Measurements from ENCODE around the gene ORC3. TPM values are rescaled to one million over a fixed set of nuclear protein-coding genes. Genes with fewer than 3 reads are reported as not detected.

The ORC3 gene
- polyA plus RNA-seq, 4 donors, result 9.5 to 31.6 (median 17.8) TPM

- FAIRE-seq (no peak), DNase-seq (peak in 1 of 2 donors; percentile 39)
- H3K36me3 ChIP-seq (ENCODE audit: control insufficient read depth in 3 of 3, insufficient read depth in 2 of 3, low read depth in 1 of 3, low read length in 3 of 3), result peaks cover 2 to 8% (median 3%) of the 10 kb centered on the region in 3 donors
- no peak overlapping the region for H3K27ac ChIP-seq (ENCODE audit: low read depth in 1 of 3, low read length in 2 of 3)
- peaks cover 0 to 15% (median 0%) of the 10 kb centered on the region in 3 donors for H3K4me1 ChIP-seq (ENCODE audit: control insufficient read depth in 3 of 3, insufficient read depth in 2 of 3, low read depth in 1 of 3, low read length in 2 of 3)
- no peaks in the 10 kb centered on the region for H3K27me3 ChIP-seq (ENCODE audit: control insufficient read depth in 3 of 3, insufficient read depth in 3 of 3, low read length in 3 of 3)
- 77 to 90% (median 83%) methylated on average over 2 of the region's 2 CpGs for WGBS, 3 donors
- no peak overlapping the region for H3K4me3 ChIP-seq (ENCODE audit: low read depth in 1 of 3, low read length in 3 of 3)
- no peaks in the 10 kb centered on the region for H3K9me3 ChIP-seq (ENCODE audit: control insufficient read depth in 2 of 2, insufficient read depth in 1 of 2, low read depth in 1 of 2, low read length in 1 of 2)
These were observed 78.1 kb downstream of the ORC3 start for GRCh38 chr6:87668013-87668412.

- Histone ChIP-seq H3K36me3 (ENCODE audit: control insufficient read depth in 3 of 3, insufficient read depth in 2 of 3, low read depth in 1 of 3, low read length in 3 of 3) (peaks cover 2 to 14% (median 13%) of the 10 kb centered on the region in 3 donors), H3K4me1 (ENCODE audit: control insufficient read depth in 3 of 3, insufficient read depth in 2 of 3, low read depth in 1 of 3, low read length in 2 of 3) (peaks cover 0 to 17% (median 0%) of the 10 kb centered on the region in 3 donors), H3K9me3 (ENCODE audit: control insufficient read depth in 2 of 2, insufficient read depth in 1 of 2, low read depth in 1 of 2, low read length in 1 of 2) (no peaks in the 10 kb centered on the region), H3K27ac (ENCODE audit: low read depth in 1 of 3, low read length in 2 of 3) (no peak overlapping the region), H3K27me3 (ENCODE audit: control insufficient read depth in 3 of 3, insufficient read depth in 3 of 3, low read length in 3 of 3) (no peaks in the 10 kb centered on the region), H3K4me3 (ENCODE audit: low read depth in 1 of 3, low read length in 3 of 3) (no peak overlapping the region)
- WGBS, 3 donors, result 76 to 81% (median 76%) methylated on average over 3 of the region's 3 CpGs
- DNase-seq, result no peak
- FAIRE-seq, result no peak
These were observed 79.1 kb downstream of the ORC3 start for GRCh38 chr6:87669051-87669450.

- FAIRE-seq (no peak), DNase-seq (no peak)
- H3K4me1 ChIP-seq (ENCODE audit: control insufficient read depth in 3 of 3, insufficient read depth in 2 of 3, low read depth in 1 of 3, low read length in 2 of 3), result peaks cover 0 to 17% (median 0%) of the 10 kb centered on the region in 3 donors
- no peaks in the 10 kb centered on the region for H3K9me3 ChIP-seq (ENCODE audit: control insufficient read depth in 2 of 2, insufficient read depth in 1 of 2, low read depth in 1 of 2, low read length in 1 of 2)
- H3K27ac ChIP-seq (ENCODE audit: low read depth in 1 of 3, low read length in 2 of 3), result peak overlapping the region in 1 of 3 donors; percentile 66
- H3K36me3 ChIP-seq (ENCODE audit: control insufficient read depth in 3 of 3, insufficient read depth in 2 of 3, low read depth in 1 of 3, low read length in 3 of 3), result peaks cover 2 to 14% (median 13%) of the 10 kb centered on the region in 3 donors
- no peak overlapping the region for H3K4me3 ChIP-seq (ENCODE audit: low read depth in 1 of 3, low read length in 3 of 3)
- no peaks in the 10 kb centered on the region for H3K27me3 ChIP-seq (ENCODE audit: control insufficient read depth in 3 of 3, insufficient read depth in 3 of 3, low read length in 3 of 3)
- 49 to 66% (median 55%) methylated on average over 2 of the region's 2 CpGs for WGBS, 3 donors
These were observed 80.8 kb downstream of the ORC3 start for GRCh38 chr6:87670707-87671106.

GRCh38 chr6:87671555-87672029 is 81.7 kb downstream of the ORC3 start:
- Histone ChIP-seq H3K4me1 (ENCODE audit: control insufficient read depth in 3 of 3, insufficient read depth in 2 of 3, low read depth in 1 of 3, low read length in 2 of 3) (peaks cover 0 to 17% (median 0%) of the 10 kb centered on the region in 3 donors), H3K36me3 (ENCODE audit: control insufficient read depth in 3 of 3, insufficient read depth in 2 of 3, low read depth in 1 of 3, low read length in 3 of 3) (peaks cover 2 to 17% (median 14%) of the 10 kb centered on the region in 3 donors), H3K27me3 (ENCODE audit: control insufficient read depth in 3 of 3, insufficient read depth in 3 of 3, low read length in 3 of 3) (no peaks in the 10 kb centered on the region), H3K4me3 (ENCODE audit: low read depth in 1 of 3, low read length in 3 of 3) (no peak overlapping the region), H3K27ac (ENCODE audit: low read depth in 1 of 3, low read length in 2 of 3) (peak overlapping the region in 1 of 3 donors; percentile 80), H3K9me3 (ENCODE audit: control insufficient read depth in 2 of 2, insufficient read depth in 1 of 2, low read depth in 1 of 2, low read length in 1 of 2) (no peaks in the 10 kb centered on the region)
- no peak for FAIRE-seq
- WGBS, 3 donors, result 71 to 76% (median 74%) methylated on average over 6 of the region's 6 CpGs
- DNase-seq, result peak in 1 of 2 donors; percentile 83

- whole genome bisulfite sequencing, 3 donors, result 80 to 90% (median 88%) methylated on average over 2 of the region's 2 CpGs
- Histone ChIP-seq H3K4me1 (ENCODE audit: control insufficient read depth in 3 of 3, insufficient read depth in 2 of 3, low read depth in 1 of 3, low read length in 2 of 3) (peaks cover 0 to 17% (median 0%) of the 10 kb centered on the region in 3 donors), H3K36me3 (ENCODE audit: control insufficient read depth in 3 of 3, insufficient read depth in 2 of 3, low read depth in 1 of 3, low read length in 3 of 3) (peaks cover 2 to 20% (median 15%) of the 10 kb centered on the region in 3 donors), H3K9me3 (ENCODE audit: control insufficient read depth in 2 of 2, insufficient read depth in 1 of 2, low read depth in 1 of 2, low read length in 1 of 2) (no peaks in the 10 kb centered on the region), H3K27ac (ENCODE audit: low read depth in 1 of 3, low read length in 2 of 3) (peak overlapping the region in 1 of 3 donors; percentile 80), H3K27me3 (ENCODE audit: control insufficient read depth in 3 of 3, insufficient read depth in 3 of 3, low read length in 3 of 3) (no peaks in the 10 kb centered on the region), H3K4me3 (ENCODE audit: low read depth in 1 of 3, low read length in 3 of 3) (no peak overlapping the region)
- DNase-seq, result no peak
- FAIRE-seq, result no peak
These were observed 82.7 kb downstream of the ORC3 start for GRCh38 chr6:87672641-87673040.

- peaks cover 2 to 23% (median 15%) of the 10 kb centered on the region in 3 donors for H3K36me3 ChIP-seq (ENCODE audit: control insufficient read depth in 3 of 3, insufficient read depth in 2 of 3, low read depth in 1 of 3, low read length in 3 of 3)
- DNase-seq, result no peak
These were observed 83.3 kb downstream of the ORC3 start for GRCh38 chr6:87673237-87673636.

GRCh38 chr6:87674290-87674689 is 84.4 kb downstream of the ORC3 start:
- Histone ChIP-seq H3K36me3 (ENCODE audit: control insufficient read depth in 3 of 3, insufficient read depth in 2 of 3, low read depth in 1 of 3, low read length in 3 of 3) (peaks cover 1 to 30% (median 15%) of the 10 kb centered on the region in 3 donors), H3K4me1 (ENCODE audit: control insufficient read depth in 3 of 3, insufficient read depth in 2 of 3, low read depth in 1 of 3, low read length in 2 of 3) (peaks cover 0 to 17% (median 0%) of the 10 kb centered on the region in 3 donors), H3K27ac (ENCODE audit: low read depth in 1 of 3, low read length in 2 of 3) (no peak overlapping the region), H3K27me3 (ENCODE audit: control insufficient read depth in 3 of 3, insufficient read depth in 3 of 3, low read length in 3 of 3) (no peaks in the 10 kb centered on the region), H3K4me3 (ENCODE audit: low read depth in 1 of 3, low read length in 3 of 3) (no peak overlapping the region), H3K9me3 (ENCODE audit: control insufficient read depth in 2 of 2, insufficient read depth in 1 of 2, low read depth in 1 of 2, low read length in 1 of 2) (no peaks in the 10 kb centered on the region)
- DNase-seq (no peak), FAIRE-seq (no peak)

More at GRCh38 chr6:87673237-87673636, 83.3 kb downstream of the ORC3 start:
- Histone ChIP-seq H3K9me3 (ENCODE audit: control insufficient read depth in 2 of 2, insufficient read depth in 1 of 2, low read depth in 1 of 2, low read length in 1 of 2) (no peaks in the 10 kb centered on the region), H3K4me1 (ENCODE audit: control insufficient read depth in 3 of 3, insufficient read depth in 2 of 3, low read depth in 1 of 3, low read length in 2 of 3) (peaks cover 0 to 17% (median 0%) of the 10 kb centered on the region in 3 donors), H3K27ac (ENCODE audit: low read depth in 1 of 3, low read length in 2 of 3) (peak overlapping the region in 1 of 3 donors; percentile 80), H3K4me3 (ENCODE audit: low read depth in 1 of 3, low read length in 3 of 3) (no peak overlapping the region), H3K27me3 (ENCODE audit: control insufficient read depth in 3 of 3, insufficient read depth in 3 of 3, low read length in 3 of 3) (no peaks in the 10 kb centered on the region)
- WGBS, 3 donors, result 96 to 100% (median 98%) methylated on average over 5 of the region's 5 CpGs
- no peak for FAIRE-seq

- no peaks in the 10 kb centered on the region for H3K27me3 ChIP-seq (ENCODE audit: control insufficient read depth in 3 of 3, insufficient read depth in 3 of 3, low read length in 3 of 3)
- H3K9me3 ChIP-seq (ENCODE audit: control insufficient read depth in 2 of 2, insufficient read depth in 1 of 2, low read depth in 1 of 2, low read length in 1 of 2), result no peaks in the 10 kb centered on the region
- no peak for DNase-seq
- peaks cover 0 to 17% (median 0%) of the 10 kb centered on the region in 3 donors for H3K4me1 ChIP-seq (ENCODE audit: control insufficient read depth in 3 of 3, insufficient read depth in 2 of 3, low read depth in 1 of 3, low read length in 2 of 3)
- H3K4me3 ChIP-seq (ENCODE audit: low read depth in 1 of 3, low read length in 3 of 3), result no peak overlapping the region
- no peak for FAIRE-seq
- 72 to 73% (median 72%) methylated on average over 4 of the region's 4 CpGs for WGBS, 3 donors
- no peak overlapping the region for H3K27ac ChIP-seq (ENCODE audit: low read depth in 1 of 3, low read length in 2 of 3)
- peaks cover 0 to 31% (median 15%) of the 10 kb centered on the region in 3 donors for H3K36me3 ChIP-seq (ENCODE audit: control insufficient read depth in 3 of 3, insufficient read depth in 2 of 3, low read depth in 1 of 3, low read length in 3 of 3)
These were observed 85.2 kb downstream of the ORC3 start for GRCh38 chr6:87675004-87675681.

Measured in small intestine (tissue), 7 donors.